Activated gamma-delta T cell treated with Interleukin-2 at 50 U/mL for 16 hours (primary cell): ENCODE data around the gene OSM.

Experiments
- DNase-seq: peaks from one replicate; pipeline ENCODE4 v3.0.0-alpha.2; 2020

The OSM gene

GRCh38 chr22:30297276-30297990 lies 30.8 kb upstream of the OSM start:
- no peak for DNase-seq

DNA sequence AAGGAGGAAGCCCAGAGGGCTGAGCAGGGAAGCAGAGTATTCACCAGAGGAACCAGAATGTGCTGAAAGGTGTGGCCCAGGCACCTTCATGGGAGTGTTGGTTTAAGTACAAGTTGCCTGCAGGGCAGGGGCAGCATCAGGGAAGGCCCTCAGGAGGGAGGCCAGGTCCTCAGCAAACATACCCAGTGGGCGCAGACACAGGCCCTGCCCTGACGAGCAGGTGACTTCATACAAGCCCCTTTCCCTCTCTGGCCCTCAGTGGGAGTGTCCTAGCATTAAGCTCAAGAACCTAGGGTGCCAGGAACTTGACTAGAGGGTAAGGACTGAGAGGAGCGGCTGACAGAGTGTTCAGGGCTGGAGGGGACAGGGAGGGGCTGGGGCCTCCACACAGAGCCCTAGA lies 30.2 kb upstream of the OSM start:
- no peak for DNase-seq

DNA sequence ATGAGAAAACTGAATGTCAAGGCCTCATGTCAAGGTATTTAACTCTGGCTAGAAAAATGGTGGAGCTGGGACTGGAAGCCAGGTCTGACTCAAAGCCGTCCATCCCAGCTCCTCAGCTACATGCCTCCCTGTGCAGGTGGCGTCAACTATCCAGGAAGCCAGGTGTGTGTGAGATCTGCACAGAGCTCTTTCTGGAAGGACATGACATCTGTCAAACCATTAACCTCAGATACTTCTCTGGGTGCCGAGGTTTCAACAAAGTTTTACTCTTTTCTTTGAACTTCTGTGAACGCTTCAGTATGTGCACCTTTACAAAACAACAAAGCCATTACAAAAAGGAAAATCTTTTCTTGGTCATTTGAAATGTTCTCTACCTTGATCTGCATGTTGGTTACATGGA lies 29.7 kb upstream of the OSM start:
- DNase-seq, result no peak

DNA sequence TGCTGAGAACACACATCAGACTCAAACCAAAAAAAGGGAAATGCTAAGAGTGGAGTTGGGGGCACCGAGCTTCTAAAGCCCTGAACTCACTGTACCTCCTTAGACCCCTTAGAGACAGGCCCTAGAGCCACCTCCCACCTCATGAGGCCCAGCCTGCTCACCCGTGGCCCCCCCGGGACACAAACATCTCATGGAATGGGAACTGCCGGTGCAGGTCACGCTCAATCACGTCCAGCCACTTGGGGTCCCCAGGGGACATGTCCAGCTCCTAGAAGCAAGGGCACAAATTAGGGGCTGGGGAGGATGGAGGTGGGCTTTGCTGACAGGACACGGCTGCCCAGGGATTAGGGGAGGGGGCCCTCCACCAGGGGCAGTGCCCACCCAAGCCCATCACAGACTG lies 28.9 kb upstream of the OSM start:
- DNase-seq, result no peak

DNA sequence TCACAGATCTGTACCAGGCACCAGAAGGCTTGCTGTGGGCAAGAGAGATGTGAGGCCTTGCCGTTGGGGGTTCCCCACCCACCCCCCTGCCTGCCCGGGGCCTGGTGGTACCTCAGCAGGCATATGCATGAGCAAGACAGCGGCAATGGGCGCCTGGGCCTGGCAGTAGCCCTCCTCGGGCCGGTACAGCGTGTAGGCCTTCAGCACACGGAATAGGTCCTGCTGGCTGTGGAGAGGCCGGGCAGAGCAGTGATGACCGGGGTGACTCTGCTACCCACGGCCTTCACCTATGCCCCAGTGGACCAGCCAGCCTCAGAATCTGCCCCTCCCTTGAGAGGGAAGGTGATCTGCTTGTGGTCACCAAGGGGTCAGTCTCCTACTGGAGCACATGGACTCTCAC lies 28.2 kb upstream of the OSM start:
- DNase-seq, result no peak

DNA sequence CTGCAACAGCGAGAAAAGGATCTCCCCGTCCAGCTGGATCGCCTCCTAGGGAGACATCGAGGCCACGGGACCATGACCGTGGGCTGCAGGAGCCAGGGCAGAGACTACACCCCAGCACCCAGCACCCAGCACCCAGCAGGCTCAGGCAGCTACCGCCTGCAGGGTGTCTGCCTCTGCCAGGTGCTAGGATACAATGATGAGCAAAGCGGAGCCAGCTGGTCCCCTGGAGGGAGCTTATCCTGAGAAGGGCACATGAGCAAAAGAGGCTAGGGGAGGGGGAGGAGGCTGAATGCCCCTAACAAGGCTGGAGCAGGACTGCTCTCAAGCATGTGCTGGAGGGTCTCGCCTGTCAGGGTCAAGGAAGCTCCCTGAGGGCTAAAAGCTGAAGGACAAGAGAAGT lies 27.4 kb upstream of the OSM start:
- no peak for DNase-seq

GRCh38 chr22:30293026-30293425 lies 26.4 kb upstream of the OSM start:
- DNase-seq, result no peak

- DNase-seq, result no peak
Observed at GRCh38 chr22:30292069-30292970, 25.7 kb upstream of the OSM start.

DNA sequence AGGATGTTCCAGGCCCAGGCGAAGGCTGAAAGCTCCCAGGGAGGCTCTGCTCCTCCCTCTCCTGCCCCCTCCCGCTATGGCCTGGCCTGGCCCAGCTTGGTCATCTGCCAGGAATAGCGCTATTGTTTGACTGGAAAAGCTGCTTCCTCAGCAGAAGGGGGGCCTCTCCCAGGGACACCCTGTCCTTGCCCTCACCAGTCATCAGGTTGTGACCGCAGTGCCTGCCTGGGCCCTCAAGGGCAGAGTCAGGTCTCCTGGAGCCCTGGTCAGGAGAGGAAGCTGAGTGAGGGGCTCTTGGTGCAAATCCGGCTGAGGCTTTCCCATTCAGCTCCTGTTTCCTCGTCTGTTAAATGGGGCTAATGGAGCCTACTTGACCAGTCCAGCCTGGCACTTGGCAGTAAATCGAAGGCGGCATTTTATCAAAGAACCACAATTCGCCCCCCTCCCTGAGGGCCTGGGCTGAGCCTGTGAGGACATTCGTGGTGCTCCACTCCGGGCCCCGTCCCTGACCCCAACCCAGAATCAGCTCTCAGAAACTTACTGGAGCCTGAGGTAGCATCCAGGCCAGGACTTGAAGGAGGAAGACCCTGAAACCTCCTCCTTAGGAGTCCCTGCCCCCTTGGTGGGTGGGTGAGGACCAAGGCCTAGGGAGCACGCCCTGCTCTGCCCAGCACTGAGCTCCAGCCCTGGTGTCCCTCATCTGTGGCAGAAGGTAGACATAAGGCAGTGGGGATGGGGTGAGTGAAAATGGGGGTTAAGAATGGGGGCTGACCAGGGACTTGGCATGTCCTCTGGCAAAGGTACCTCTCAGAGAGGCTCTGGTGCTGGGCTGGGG lies 24.6 kb upstream of the OSM start:
- DNase-seq, result no peak

GRCh38 chr22:30290342-30291057 lies 23.8 kb upstream of the OSM start:
- no peak for DNase-seq

DNA sequence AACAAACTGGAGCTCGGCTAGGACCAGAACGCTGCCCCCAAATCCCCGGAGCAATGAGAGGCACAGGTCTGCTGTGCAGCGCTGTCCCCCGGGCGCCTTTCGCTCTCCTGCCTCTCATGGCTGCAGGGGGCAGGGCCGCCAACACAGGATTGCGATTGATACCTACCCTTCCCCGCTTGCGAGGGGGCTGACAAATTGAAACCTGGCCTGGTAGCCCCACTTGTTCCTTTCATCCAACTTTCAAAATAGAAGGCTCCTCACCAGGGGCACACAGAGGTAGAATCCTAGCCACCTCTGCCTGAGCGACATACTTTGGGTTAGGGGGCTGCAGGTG lies 23.3 kb upstream of the OSM start:
- no peak for DNase-seq

DNA sequence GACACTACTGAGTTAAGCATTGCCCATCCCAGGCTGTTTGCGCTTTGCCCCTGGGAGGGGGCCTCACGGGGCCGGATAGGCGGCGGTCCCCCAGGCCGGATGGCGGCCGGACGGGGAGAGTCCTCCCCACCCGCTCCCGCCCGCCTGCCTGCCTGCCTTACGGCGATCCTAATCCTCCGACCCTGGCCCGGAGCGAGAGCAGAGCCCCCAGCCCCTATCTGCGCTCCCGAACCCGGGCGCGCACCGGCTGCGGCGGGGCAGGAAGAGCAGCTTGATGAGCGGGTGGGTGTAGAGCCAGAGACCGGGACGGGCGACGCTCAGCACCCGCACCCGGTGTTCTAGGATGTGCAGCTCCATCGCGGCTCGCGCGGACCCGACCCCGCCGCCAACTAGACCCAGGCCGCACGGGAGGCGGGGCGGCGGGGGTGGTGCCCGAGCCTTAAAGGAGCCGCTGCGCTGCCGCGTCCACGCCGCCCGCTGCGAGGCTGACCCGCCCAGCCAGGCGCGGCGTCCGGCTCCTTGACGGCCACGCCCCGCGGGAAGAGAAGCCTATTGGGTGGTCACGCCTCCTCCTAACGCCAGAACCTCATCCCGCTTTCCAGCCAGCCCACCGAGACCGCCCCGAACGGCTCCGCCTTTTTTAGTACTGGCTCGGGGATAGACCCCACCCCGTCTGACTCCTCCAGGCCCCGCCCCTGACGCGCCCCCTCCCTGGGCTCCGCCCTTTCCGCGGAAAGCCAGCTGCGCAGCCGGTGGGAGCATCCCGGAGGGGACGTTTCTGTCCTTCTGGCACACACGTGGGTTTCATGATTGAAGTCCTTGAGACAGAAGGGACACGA lies 22.7 kb upstream of the OSM start, which contains the start of gene CASTOR1:
Gene CASTOR1, minus strand, starts transcription at position 365 of the 839 bp plus-strand sequence. Its CDS starts 8 bp downstream, at position 357.
- DNase-seq, result peak; percentile 86

GRCh38 chr22:30288419-30289140 lies 21.9 kb upstream of the OSM start:
- DNase-seq, result no peak

DNA sequence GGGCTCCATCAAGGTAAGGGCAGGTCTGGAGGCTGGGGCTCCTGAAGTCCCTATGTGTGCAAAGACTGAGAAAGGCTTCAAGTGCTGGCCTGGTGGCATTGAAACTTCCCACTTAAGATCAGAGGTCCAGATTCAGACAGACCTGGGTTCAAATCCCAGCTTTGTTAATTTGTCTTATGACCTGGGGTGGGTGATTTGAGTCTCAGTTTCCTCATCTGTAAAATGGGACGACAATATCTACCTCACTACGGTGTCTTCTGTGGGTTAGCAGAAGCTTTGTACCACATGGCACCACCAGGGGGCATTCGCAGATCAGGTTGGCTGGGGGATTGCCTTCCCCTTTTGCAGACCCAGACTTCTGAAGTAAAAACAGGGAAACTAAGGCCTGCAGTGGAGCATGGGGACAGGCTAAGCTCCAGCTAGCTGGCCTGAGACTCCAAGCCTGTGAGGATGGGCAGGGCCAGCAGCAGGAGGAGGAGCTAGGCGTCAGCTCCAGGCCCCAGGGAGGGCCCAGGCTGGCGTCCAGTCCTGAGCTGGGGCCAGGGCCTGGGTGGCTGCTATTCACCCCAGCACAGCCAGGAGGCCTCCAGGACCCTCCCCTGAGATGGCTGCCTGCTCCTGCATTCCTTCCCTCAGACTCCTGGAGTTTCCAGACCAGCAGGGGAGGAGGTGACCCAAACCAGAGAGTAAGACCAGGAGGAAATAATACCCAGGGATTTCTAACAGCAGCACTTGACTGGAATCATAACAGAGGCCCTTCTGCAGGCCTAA lies 21.2 kb upstream of the OSM start:
- peak; percentile 92 for DNase-seq

- peak; percentile 88 for DNase-seq
Observed at GRCh38 chr22:30286813-30287647, 20.4 kb upstream of the OSM start.

- DNase-seq, result no peak
Observed at GRCh38 chr22:30286331-30286730, 19.7 kb upstream of the OSM start.

DNA sequence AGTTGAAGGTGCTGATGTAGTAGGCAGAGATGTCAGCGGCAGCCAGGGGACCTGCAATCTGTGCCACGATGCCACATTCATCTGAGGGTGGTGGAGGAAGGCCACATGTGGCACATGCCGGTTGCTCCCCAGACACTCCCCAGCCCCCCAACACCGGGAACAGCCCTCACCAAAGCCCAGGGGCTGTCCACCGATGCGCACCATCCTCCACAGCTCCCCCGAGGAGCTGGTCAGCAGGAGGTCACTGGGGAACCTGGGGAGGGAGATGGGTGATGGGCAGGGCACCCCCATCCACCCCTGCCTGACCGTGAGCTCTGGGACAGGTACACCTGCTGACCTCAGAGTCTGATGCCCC lies 19.2 kb upstream of the OSM start:
- DNase-seq, result no peak

DNA sequence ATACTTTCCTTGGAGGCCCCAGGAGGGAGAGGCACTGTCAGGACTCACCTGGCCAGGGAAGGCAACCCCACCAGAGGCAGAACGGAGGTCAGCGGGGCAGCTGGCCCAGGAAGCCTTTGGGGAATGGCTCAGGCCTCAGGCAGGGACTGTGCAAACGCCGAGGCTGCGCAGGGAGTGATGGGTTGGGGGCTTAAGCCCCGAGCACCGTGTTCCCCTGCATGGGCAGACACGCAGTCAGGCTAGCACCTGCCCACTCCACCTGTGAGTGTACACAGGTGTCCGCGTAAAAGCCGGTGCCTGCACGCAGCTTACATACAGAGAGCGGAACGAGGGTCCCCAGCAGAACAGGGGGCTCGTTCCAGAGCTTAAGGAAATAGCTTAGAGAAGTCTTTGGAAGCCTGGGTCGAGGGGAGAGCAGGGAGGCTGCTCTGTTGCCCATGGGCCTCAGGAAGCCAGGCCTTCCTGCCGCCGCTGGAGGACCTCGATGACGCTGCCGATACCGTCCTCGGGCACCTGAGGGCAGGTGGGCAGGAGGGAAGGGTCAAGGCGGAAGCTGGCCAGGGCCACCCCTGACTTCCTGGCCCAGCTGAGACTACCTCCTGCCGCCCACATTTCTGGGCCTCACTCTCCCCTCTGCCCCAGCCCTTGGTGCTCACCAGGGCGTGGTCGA lies 18.7 kb upstream of the OSM start:
- no peak for DNase-seq

DNA sequence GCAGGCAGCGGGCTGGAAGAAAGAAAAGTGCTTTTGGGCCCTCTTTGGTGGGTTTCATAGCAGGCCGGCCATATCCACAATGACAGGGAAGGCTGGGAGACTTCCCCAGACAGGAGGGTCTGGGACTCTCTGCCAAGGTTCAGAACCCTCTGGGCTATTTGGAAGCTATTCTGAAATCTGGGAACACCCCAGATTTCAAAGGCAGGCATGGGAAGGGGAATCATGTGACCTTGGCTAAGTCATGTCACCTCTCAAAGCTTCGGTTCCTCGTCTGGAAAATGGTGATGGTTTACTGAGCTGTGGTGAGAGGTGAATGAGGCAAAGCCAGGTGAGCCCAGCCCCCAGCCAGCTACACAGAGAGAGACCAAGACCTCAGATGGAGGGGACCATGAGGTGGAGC lies 18.0 kb upstream of the OSM start:
- no peak for DNase-seq
